Measurements from ENCODE around the gene SRSF5.

GRCh38 chr14:69749956-69750355, 17.0 kb upstream of the SRSF5 start:
- TF ChIP-seq POLR2A (IDR thresholded peaks at IDR 0.05) (no peak), POLR2AphosphoS5 (IDR thresholded peaks at IDR 0.05; ENCODE audit: insufficient read depth in 1 of 2, low read depth in 1 of 2) (no peak)

Data from vagina (tissue), 2 donors.